ENCODE data around the gene CAPN10. TPM values are rescaled to one million over a fixed set of nuclear protein-coding genes. Genes with fewer than 3 reads are reported as not detected.

Gene CAPN10
- total RNA-seq, 4 donors from 2014 or later, result 2.8 to 39.6 (median 21.6) TPM

GRCh38 chr2:240593703-240594451 lies 7.3 kb downstream of the CAPN10 start:
- Histone ChIP-seq H3K4me3 (no peak overlapping the region), H3K9me3 (no peaks in the 10 kb centered on the region), H3K4me1 (no peaks in the 10 kb centered on the region), H3K36me3 (no peaks in the 10 kb centered on the region), H3K27me3 (no peaks in the 10 kb centered on the region), H3K27ac (no peak overlapping the region)
- intact Hi-C loops (cut with DNase I; ENCODE audit: low total_unique reads), result no loop called here
- no peak for TF ChIP-seq CTCF (IDR thresholded peaks at IDR 0.05)
- TF ChIP-seq POLR2A (IDR thresholded peaks at IDR 0.05), result no peak
- DNase-seq, result peak; percentile 11 to 12

GRCh38 chr2:240594511-240595380 lies 8.2 kb downstream of the CAPN10 start:
- intact Hi-C loops (cut with DNase I; ENCODE audit: low total_unique reads), result no loop called here
- Histone ChIP-seq H3K9me3 (no peaks in the 10 kb centered on the region), H3K4me3 (no peak overlapping the region), H3K4me1 (no peaks in the 10 kb centered on the region), H3K36me3 (no peaks in the 10 kb centered on the region), H3K27ac (no peak overlapping the region), H3K27me3 (no peaks in the 10 kb centered on the region)
- TF ChIP-seq POLR2A (IDR thresholded peaks at IDR 0.05), result no peak
- no peak for TF ChIP-seq CTCF (IDR thresholded peaks at IDR 0.05)
- DNase-seq, result peak; percentile 13 to 19

GRCh38 chr2:240595381-240596079 lies 9.0 kb downstream of the CAPN10 start:
- no peaks in the 10 kb centered on the region for H3K27me3 ChIP-seq
- TF ChIP-seq CTCF (IDR thresholded peaks at IDR 0.05) (no peak), POLR2A (IDR thresholded peaks at IDR 0.05) (no peak)
- no peaks in the 10 kb centered on the region for H3K9me3 ChIP-seq
- H3K27ac ChIP-seq, result no peak overlapping the region
- DNase-seq, result peak; percentile 11 to 14
- no peak overlapping the region for H3K4me3 ChIP-seq
- intact Hi-C loops (cut with DNase I; ENCODE audit: low total_unique reads), result no loop called here
- H3K36me3 ChIP-seq, result no peaks in the 10 kb centered on the region
- H3K4me1 ChIP-seq, result no peaks in the 10 kb centered on the region

DNA sequence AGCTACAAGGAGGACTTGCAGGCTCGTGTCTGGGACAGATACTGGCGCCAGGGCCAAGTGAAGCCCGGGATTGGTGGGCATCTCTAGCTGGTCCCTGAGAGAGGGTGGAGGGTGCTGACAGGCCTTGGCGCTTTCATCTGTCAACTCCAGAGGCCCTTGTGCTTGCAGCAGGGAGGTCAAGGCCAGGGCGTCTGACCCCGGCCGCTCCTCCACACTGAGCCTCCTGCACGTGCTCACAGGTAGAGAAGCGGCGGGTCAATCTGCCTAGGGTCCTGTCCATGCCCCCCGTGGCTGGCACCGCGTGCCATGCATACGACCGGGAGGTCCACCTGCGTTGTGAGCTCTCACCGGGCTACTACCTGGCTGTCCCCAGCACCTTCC lies 9.5 kb downstream of the CAPN10 start:
- no peak overlapping the region for H3K27ac ChIP-seq
- peak; percentile 13 to 16 for DNase-seq

More for the DNA sequence above, 9.5 kb downstream of the CAPN10 start:
- intact Hi-C loops (cut with DNase I; ENCODE audit: low total_unique reads), result no loop called here
- Histone ChIP-seq H3K9me3 (no peaks in the 10 kb centered on the region), H3K27me3 (no peaks in the 10 kb centered on the region), H3K4me1 (no peaks in the 10 kb centered on the region), H3K36me3 (no peaks in the 10 kb centered on the region), H3K4me3 (no peak overlapping the region)
- no peak for TF ChIP-seq POLR2A (IDR thresholded peaks at IDR 0.05)
- TF ChIP-seq CTCF (IDR thresholded peaks at IDR 0.05), result no peak

Measured in uterus (tissue), 4 donors.